HepG2 (cell line): Measurements from ENCODE around the gene TTN.

ENCODE experiments used
- ATF7 ChIP-seq, 2 experiments: fragments of 450-650 bp in 1 of 2; sonication (generic) in 1 of 2; formaldehyde crosslinking in 1 of 2; IDR thresholded peaks; 2 replicates each; pipeline versions ENCODE4 v1.4.0 to v1.6.1; 2016 to 2020; ENCODE audit warnings: antibody characterized with exemption in 1 of 2, mild to moderate bottlenecking in 1 of 2, missing genetic modification reagents in 1 of 2
- GLI4 ChIP-seq: sonication (generic); formaldehyde crosslinking; IDR thresholded peaks from 2 replicates; pipeline ENCODE4 v1.5.1; 2020; ENCODE audit warnings: missing genetic modification reagents, mild to moderate bottlenecking, moderate library complexity, borderline replicate concordance
- NFYB ChIP-seq: sonication (generic); formaldehyde crosslinking; IDR thresholded peaks from 2 replicates; pipeline ENCODE4 v1.4.0; 2020; ENCODE audit warnings: missing genetic modification reagents
- SRF ChIP-seq: IDR thresholded peaks from 2 replicates; pipeline ENCODE4 v1.6.1; 2011; ENCODE audit warnings: mild to moderate bottlenecking, low read depth, low read length, moderate library complexity
- TF ChIP-seq, protein P1 (sequence below): sonication (generic); formaldehyde crosslinking; IDR thresholded peaks from 2 replicates; pipeline ENCODE4 v1.4.0; 2020; ENCODE audit warnings: missing genetic modification reagents
- TF ChIP-seq, protein P2 (sequence below): sonication (generic); formaldehyde crosslinking; IDR thresholded peaks from 2 replicates; pipeline ENCODE4 v1.5.0; 2020; ENCODE audit warnings: mild to moderate bottlenecking, missing genetic modification reagents, moderate library complexity

GRCh38 chr2:178528647-178529046, 278.6 kb downstream of the TTN start:
- TF ChIP-seq GLI4 (CRISPR knock-in tag) (no peak), SRF (no peak), ATF7 (IDR thresholded peaks at IDR 0.05) (no peak), ATF7 (CRISPR knock-in tag; IDR thresholded peaks at IDR 0.05) (no peak), NFYB (CRISPR knock-in tag) (no peak)
- TF ChIP-seq, protein P1, sequence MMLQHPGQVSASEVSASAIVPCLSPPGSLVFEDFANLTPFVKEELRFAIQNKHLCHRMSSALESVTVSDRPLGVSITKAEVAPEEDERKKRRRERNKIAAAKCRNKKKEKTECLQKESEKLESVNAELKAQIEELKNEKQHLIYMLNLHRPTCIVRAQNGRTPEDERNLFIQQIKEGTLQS: no peak
- TF ChIP-seq, protein P2, sequence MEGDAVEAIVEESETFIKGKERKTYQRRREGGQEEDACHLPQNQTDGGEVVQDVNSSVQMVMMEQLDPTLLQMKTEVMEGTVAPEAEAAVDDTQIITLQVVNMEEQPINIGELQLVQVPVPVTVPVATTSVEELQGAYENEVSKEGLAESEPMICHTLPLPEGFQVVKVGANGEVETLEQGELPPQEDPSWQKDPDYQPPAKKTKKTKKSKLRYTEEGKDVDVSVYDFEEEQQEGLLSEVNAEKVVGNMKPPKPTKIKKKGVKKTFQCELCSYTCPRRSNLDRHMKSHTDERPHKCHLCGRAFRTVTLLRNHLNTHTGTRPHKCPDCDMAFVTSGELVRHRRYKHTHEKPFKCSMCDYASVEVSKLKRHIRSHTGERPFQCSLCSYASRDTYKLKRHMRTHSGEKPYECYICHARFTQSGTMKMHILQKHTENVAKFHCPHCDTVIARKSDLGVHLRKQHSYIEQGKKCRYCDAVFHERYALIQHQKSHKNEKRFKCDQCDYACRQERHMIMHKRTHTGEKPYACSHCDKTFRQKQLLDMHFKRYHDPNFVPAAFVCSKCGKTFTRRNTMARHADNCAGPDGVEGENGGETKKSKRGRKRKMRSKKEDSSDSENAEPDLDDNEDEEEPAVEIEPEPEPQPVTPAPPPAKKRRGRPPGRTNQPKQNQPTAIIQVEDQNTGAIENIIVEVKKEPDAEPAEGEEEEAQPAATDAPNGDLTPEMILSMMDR: no peak
